HepG2 (cell line): ENCODE data around the gene TRIM7. TPM values are rescaled to one million over a fixed set of nuclear protein-coding genes. Genes with fewer than 3 reads are reported as not detected.

Experiments used
- CEBPG ChIP-seq: IDR thresholded peaks from 2 replicates; pipeline ENCODE4 v1.6.1; 2016
- CHD2 ChIP-seq: IDR thresholded peaks from 2 replicates; pipeline ENCODE4 v1.6.1; 2011; ENCODE audit warnings: low read depth, low read length, improper control_type of control experiment
- CREM ChIP-seq, 2 experiments: sonication (generic) in 1 of 2; formaldehyde crosslinking in 1 of 2; IDR thresholded peaks; 2 replicates each; pipeline versions ENCODE4 v1.4.0 to v1.6.1; 2016 to 2020; ENCODE audit warnings: antibody characterized with exemption in 1 of 2, mild to moderate bottlenecking in 1 of 2, missing genetic modification reagents in 1 of 2
- EED ChIP-seq: sonication (generic); formaldehyde crosslinking; IDR thresholded peaks from 2 replicates; pipeline ENCODE4 v1.5.0; 2020; ENCODE audit warnings: mild to moderate bottlenecking, missing genetic modification reagents
- IKZF5 ChIP-seq: IDR thresholded peaks from 2 replicates; pipeline ENCODE4 v1.6.1; 2018; ENCODE audit warnings: missing genetic modification reagents, mild to moderate bottlenecking, missing compliant biosample characterization
- KDM2A ChIP-seq: sonication (generic); formaldehyde crosslinking; IDR thresholded peaks from 2 replicates; pipeline ENCODE4 v1.4.0; 2020; ENCODE audit warnings: low read depth, missing genetic modification reagents, borderline replicate concordance
- MED1 ChIP-seq: sonication (generic); formaldehyde crosslinking; IDR thresholded peaks from 2 replicates; pipeline ENCODE4 v1.4.0; 2020; ENCODE audit warnings: missing genetic modification reagents
- NFIC ChIP-seq: IDR thresholded peaks from 2 replicates; pipeline ENCODE4 v1.6.1; 2012; ENCODE audit warnings: mild to moderate bottlenecking, low read length, inconsistent platforms
- PITX1 ChIP-seq: sonication (generic); formaldehyde crosslinking; IDR thresholded peaks from 2 replicates; pipeline ENCODE4 v1.5.1; 2020; ENCODE audit warnings: mild to moderate bottlenecking, missing genetic modification reagents
- SNAPC5 ChIP-seq: sonication (generic); formaldehyde crosslinking; IDR thresholded peaks from 2 replicates; pipeline ENCODE4 v1.8.1; 2023; ENCODE audit warnings: mild to moderate bottlenecking, missing genetic modification reagents, borderline replicate concordance
- TCF7L2 ChIP-seq: IDR thresholded peaks from 2 replicates; pipeline ENCODE4 v1.6.1; 2011; ENCODE audit warnings: mild to moderate bottlenecking, low read depth, low read length, moderate library complexity
- YEATS4 ChIP-seq: sonication (generic); formaldehyde crosslinking; IDR thresholded peaks from 2 replicates; pipeline ENCODE4 v1.4.0; 2020; ENCODE audit warnings: missing genetic modification reagents, borderline replicate concordance
- ZEB1 ChIP-seq: IDR thresholded peaks from 2 replicates; pipeline ENCODE4 v1.6.1; 2012; ENCODE audit warnings: mild to moderate bottlenecking, low read depth, inconsistent platforms; ENCODE audit not compliant: insufficient replicate concordance
- ZNF121 ChIP-seq: sonication (generic); formaldehyde crosslinking; IDR thresholded peaks from 2 replicates; pipeline ENCODE4 v1.5.0; 2020; ENCODE audit warnings: mild to moderate bottlenecking, missing genetic modification reagents
- ZNF20 ChIP-seq: sonication (generic); formaldehyde crosslinking; IDR thresholded peaks from 2 replicates; pipeline ENCODE4 v1.4.0; 2020; ENCODE audit warnings: mild to moderate bottlenecking, moderate library complexity, missing genetic modification reagents
- polyA plus RNA-seq, 8 experiments: library from polyadenylated mRNA; depleted of rRNA in 3 of 8; stranded (reverse) in 7 of 8; unstranded in 1 of 8; fragments of >200 nt; fragmentation: Illumina TruSeq in 4 of 8; extraction: Trizol in 4 of 8; gene quantifications; 2 replicates each; pipeline versions ENCODE4 v1.2.1 to v1.2.3, GENCODE V29; 2011 to 2016; ENCODE audit warnings: low read depth in 4 of 8, missing spikeins in 1 of 8, mixed read lengths in 1 of 8; ENCODE audit not compliant: insufficient read depth in 1 of 8
- total RNA-seq, 5 experiments: library from RNA; depleted of rRNA; stranded (reverse); fragments of >200 nt; fragmentation: Illumina TruSeq; extraction: Trizol; gene quantifications; 2 replicates each; pipeline ENCODE4 v1.2.3, GENCODE V29; 2016; ENCODE audit warnings: low read depth in 1 of 5
- TF ChIP-seq, protein P1 (sequence below): IDR thresholded peaks from 2 replicates; pipeline ENCODE4 v1.6.1; 2016; ENCODE audit warnings: low read depth, missing genetic modification reagents, missing compliant biosample characterization
- TF ChIP-seq, protein P2 (sequence below): sonication (generic); formaldehyde crosslinking; IDR thresholded peaks from 2 replicates; pipeline ENCODE4 v1.5.1; 2020; ENCODE audit warnings: mild to moderate bottlenecking, missing genetic modification reagents
- TF ChIP-seq, protein P3 (sequence below): sonication (generic); formaldehyde crosslinking; conservative IDR thresholded peaks from 2 replicates; pipeline ENCODE4 v1.5.0; 2020; ENCODE audit warnings: missing genetic modification reagents

TRIM7 gene
- total and polyA plus RNA-seq, 2 of the 13 experiments (the other 11 are each of a cell fraction or from before 2014, with no cell fraction given) = 0.13 TPM; not detected in 1

DNA sequence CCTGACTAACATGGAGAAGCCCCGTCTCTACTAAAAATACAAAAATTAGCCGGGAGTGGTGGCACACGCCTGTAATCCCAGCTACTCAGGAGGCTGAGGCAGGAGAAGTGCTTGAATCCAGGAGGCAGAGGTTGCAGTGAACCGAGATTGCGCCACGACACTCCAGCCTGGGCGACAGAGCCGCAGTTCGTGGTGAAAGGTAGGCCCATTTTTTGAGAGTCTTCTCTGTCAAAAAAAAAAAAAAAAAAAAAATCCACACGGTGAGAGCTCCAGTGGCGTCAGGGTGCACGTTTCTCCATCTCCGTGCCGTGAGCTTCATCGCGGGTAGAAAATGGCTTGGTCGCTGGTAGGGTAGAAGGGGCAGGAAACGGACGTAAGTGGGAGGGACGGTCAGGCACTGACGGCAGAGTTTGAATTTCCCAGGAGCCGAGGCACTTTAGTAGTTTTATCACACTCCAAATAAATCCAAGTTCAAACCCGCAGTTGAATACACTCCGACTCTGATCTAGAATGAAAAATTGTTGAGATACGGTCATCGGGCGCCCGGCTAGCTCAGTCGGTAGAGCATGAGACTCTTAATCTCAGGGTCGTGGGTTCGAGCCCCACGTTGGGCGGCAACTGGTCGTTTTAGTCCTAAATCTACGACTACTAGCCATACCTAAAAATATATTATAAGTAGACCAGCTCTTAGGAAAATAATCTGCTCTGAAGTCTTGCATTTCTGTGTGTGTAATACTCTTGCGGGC is 2.4 kb upstream of the TRIM7 start (continued):
- TF ChIP-seq, protein P1, sequence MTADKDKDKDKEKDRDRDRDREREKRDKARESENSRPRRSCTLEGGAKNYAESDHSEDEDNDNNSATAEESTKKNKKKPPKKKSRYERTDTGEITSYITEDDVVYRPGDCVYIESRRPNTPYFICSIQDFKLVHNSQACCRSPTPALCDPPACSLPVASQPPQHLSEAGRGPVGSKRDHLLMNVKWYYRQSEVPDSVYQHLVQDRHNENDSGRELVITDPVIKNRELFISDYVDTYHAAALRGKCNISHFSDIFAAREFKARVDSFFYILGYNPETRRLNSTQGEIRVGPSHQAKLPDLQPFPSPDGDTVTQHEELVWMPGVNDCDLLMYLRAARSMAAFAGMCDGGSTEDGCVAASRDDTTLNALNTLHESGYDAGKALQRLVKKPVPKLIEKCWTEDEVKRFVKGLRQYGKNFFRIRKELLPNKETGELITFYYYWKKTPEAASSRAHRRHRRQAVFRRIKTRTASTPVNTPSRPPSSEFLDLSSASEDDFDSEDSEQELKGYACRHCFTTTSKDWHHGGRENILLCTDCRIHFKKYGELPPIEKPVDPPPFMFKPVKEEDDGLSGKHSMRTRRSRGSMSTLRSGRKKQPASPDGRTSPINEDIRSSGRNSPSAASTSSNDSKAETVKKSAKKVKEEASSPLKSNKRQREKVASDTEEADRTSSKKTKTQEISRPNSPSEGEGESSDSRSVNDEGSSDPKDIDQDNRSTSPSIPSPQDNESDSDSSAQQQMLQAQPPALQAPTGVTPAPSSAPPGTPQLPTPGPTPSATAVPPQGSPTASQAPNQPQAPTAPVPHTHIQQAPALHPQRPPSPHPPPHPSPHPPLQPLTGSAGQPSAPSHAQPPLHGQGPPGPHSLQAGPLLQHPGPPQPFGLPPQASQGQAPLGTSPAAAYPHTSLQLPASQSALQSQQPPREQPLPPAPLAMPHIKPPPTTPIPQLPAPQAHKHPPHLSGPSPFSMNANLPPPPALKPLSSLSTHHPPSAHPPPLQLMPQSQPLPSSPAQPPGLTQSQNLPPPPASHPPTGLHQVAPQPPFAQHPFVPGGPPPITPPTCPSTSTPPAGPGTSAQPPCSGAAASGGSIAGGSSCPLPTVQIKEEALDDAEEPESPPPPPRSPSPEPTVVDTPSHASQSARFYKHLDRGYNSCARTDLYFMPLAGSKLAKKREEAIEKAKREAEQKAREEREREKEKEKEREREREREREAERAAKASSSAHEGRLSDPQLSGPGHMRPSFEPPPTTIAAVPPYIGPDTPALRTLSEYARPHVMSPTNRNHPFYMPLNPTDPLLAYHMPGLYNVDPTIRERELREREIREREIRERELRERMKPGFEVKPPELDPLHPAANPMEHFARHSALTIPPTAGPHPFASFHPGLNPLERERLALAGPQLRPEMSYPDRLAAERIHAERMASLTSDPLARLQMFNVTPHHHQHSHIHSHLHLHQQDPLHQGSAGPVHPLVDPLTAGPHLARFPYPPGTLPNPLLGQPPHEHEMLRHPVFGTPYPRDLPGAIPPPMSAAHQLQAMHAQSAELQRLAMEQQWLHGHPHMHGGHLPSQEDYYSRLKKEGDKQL = no peak; the same call in 1 of the 2 replicates
- TF ChIP-seq MED1 (CRISPR knock-in tag) (peak; percentile 42; the same call in 1 of the 2 replicates), EED (CRISPR knock-in tag) (no peak), TCF7L2 (no peak), CEBPG (CRISPR knock-in tag) (peak; percentile 22; the same call in 1 of the 2 replicates), ZNF121 (no peak), IKZF5 (CRISPR knock-in tag) (peak; percentile 64; the same call in 1 of the 2 replicates), YEATS4 (CRISPR knock-in tag) (peak; percentile 17; the same call in 1 of the 2 replicates), NFIC (0 out of 2 replicates have a peak, but pooled peaks have one; percentile 43), KDM2A (CRISPR knock-in tag) (peak; percentile 50; the same call in 1 of the 2 replicates), ZEB1 (peak; percentile 63), PITX1 (CRISPR knock-in tag) (peak; percentile 23; the same call in 1 of the 2 replicates), SNAPC5 (CRISPR knock-in tag) (no peak), CHD2 (no peak), ZNF20 (CRISPR knock-in tag) (no peak), CREM (IDR thresholded peaks at IDR 0.05) (peak; percentile 49), CREM (CRISPR knock-in tag; IDR thresholded peaks at IDR 0.05) (no peak)
- TF ChIP-seq, protein P2, sequence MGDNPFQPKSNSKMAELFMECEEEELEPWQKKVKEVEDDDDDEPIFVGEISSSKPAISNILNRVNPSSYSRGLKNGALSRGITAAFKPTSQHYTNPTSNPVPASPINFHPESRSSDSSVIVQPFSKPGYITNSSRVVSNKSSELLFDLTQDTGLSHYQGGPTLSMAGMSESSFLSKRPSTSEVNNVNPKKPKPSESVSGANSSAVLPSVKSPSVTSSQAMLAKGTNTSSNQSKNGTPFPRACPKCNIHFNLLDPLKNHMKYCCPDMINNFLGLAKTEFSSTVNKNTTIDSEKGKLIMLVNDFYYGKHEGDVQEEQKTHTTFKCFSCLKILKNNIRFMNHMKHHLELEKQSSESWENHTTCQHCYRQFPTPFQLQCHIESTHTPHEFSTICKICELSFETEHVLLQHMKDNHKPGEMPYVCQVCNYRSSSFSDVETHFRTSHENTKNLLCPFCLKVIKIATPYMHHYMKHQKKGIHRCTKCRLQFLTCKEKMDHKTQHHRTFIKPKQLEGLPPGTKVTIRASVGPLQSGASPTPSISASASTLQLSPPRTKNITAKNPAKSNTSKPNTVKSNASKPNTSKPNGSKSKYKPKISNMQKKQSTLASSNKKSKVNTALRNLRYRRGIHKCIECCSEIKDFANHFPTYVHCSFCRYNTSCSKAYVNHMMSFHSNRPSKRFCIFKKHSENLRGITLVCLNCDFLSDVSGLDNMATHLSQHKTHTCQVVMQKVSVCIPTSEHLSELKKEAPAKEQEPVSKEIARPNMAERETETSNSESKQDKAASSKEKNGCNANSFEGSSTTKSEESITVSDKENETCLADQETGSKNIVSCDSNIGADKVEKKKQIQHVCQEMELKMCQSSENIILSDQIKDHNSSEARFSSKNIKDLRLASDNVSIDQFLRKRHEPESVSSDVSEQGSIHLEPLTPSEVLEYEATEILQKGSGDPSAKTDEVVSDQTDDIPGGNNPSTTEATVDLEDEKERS (CRISPR knock-in tag) = no peak
- TF ChIP-seq, protein P3, sequence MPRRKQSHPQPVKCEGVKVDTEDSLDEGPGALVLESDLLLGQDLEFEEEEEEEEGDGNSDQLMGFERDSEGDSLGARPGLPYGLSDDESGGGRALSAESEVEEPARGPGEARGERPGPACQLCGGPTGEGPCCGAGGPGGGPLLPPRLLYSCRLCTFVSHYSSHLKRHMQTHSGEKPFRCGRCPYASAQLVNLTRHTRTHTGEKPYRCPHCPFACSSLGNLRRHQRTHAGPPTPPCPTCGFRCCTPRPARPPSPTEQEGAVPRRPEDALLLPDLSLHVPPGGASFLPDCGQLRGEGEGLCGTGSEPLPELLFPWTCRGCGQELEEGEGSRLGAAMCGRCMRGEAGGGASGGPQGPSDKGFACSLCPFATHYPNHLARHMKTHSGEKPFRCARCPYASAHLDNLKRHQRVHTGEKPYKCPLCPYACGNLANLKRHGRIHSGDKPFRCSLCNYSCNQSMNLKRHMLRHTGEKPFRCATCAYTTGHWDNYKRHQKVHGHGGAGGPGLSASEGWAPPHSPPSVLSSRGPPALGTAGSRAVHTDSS (CRISPR knock-in tag) = no peak
